ENCODE measurements around the gene SEC24C.
A peak's percentile ranks its signal among the peaks of the same experiment; 100 is the strongest.
"Not testable (repeated sequence)": the region's sequence is repeated elsewhere in the genome, so short reads cannot be mapped to it uniquely, and the experiment has no call there.

The SEC24C gene

GRCh38 chr10:73743905-73744663 lies at the start of gene SEC24C:
TSS of gene SEC24C (plus strand) at chr10:73744372. CDS start at chr10:73746833, 2,461 bp downstream.
- peak; percentile 94 for DNase-seq (ENCODE audit: low spot score)

- not testable (repeated sequence) for DNase-seq (ENCODE audit: low spot score)
These were observed 48.9 kb upstream of the SEC24C start for GRCh38 chr10:73695302-73695701.

GRCh38 chr10:73697675-73698159 lies 46.5 kb upstream of the SEC24C start, which contains the start of gene AGAP5:
TSS of gene AGAP5 (minus strand) at chr10:73698109. CDS start at chr10:73697755, 354 bp downstream.
- not testable (repeated sequence) for DNase-seq (ENCODE audit: low spot score)

GRCh38 chr10:73698819-73699218 lies 45.4 kb upstream of the SEC24C start:
- not testable (repeated sequence) for DNase-seq (ENCODE audit: low spot score)

GRCh38 chr10:73703924-73704323 lies 40.2 kb upstream of the SEC24C start:
- DNase-seq (ENCODE audit: low spot score), result not testable (repeated sequence)

GRCh38 chr10:73705506-73706072 lies 38.6 kb upstream of the SEC24C start:
- DNase-seq (ENCODE audit: low spot score), result not testable (repeated sequence)

GRCh38 chr10:73706488-73706887 lies 37.7 kb upstream of the SEC24C start:
- DNase-seq (ENCODE audit: low spot score), result not testable (repeated sequence)

GRCh38 chr10:73707628-73708027 lies 36.5 kb upstream of the SEC24C start:
- not testable (repeated sequence) for DNase-seq (ENCODE audit: low spot score)

GRCh38 chr10:73708122-73708521 lies 36.0 kb upstream of the SEC24C start:
- DNase-seq (ENCODE audit: low spot score), result not testable (repeated sequence)

GRCh38 chr10:73711683-73712082 lies 32.5 kb upstream of the SEC24C start:
- not testable (repeated sequence) for DNase-seq (ENCODE audit: low spot score)

GRCh38 chr10:73713912-73714311 lies 30.3 kb upstream of the SEC24C start:
- DNase-seq (ENCODE audit: low spot score), result not testable (repeated sequence)

- not testable (repeated sequence) for DNase-seq (ENCODE audit: low spot score)
These were observed 29.7 kb upstream of the SEC24C start for GRCh38 chr10:73714483-73714882.

- DNase-seq (ENCODE audit: low spot score), result not testable (repeated sequence)
These were observed 28.7 kb upstream of the SEC24C start for GRCh38 chr10:73715179-73716156.

GRCh38 chr10:73716251-73716650 lies 27.9 kb upstream of the SEC24C start:
- DNase-seq (ENCODE audit: low spot score), result no peak

GRCh38 chr10:73717556-73717955 lies 26.6 kb upstream of the SEC24C start:
- peak; percentile 17 for DNase-seq (ENCODE audit: low spot score)

- not testable (repeated sequence) for DNase-seq (ENCODE audit: low spot score)
These were observed 23.6 kb upstream of the SEC24C start for GRCh38 chr10:73720561-73720960.

- no peak for DNase-seq (ENCODE audit: low spot score)
These were observed 20.7 kb upstream of the SEC24C start for GRCh38 chr10:73723516-73723915.

GRCh38 chr10:73729781-73730152 lies 14.4 kb upstream of the SEC24C start:
- DNase-seq (ENCODE audit: low spot score), result not testable (repeated sequence)

- peak; percentile 71 for DNase-seq (ENCODE audit: low spot score)
These were observed 13.8 kb upstream of the SEC24C start for GRCh38 chr10:73730153-73730906.

- DNase-seq (ENCODE audit: low spot score), result no peak
These were observed 12.4 kb upstream of the SEC24C start for GRCh38 chr10:73731588-73732375.

Data from germinal center (tissue), 1 donor.